ENCODE data around the gene LRRK1.
A peak's percentile ranks its signal among the peaks of the same experiment; 100 is the strongest.

Gene LRRK1

DNA sequence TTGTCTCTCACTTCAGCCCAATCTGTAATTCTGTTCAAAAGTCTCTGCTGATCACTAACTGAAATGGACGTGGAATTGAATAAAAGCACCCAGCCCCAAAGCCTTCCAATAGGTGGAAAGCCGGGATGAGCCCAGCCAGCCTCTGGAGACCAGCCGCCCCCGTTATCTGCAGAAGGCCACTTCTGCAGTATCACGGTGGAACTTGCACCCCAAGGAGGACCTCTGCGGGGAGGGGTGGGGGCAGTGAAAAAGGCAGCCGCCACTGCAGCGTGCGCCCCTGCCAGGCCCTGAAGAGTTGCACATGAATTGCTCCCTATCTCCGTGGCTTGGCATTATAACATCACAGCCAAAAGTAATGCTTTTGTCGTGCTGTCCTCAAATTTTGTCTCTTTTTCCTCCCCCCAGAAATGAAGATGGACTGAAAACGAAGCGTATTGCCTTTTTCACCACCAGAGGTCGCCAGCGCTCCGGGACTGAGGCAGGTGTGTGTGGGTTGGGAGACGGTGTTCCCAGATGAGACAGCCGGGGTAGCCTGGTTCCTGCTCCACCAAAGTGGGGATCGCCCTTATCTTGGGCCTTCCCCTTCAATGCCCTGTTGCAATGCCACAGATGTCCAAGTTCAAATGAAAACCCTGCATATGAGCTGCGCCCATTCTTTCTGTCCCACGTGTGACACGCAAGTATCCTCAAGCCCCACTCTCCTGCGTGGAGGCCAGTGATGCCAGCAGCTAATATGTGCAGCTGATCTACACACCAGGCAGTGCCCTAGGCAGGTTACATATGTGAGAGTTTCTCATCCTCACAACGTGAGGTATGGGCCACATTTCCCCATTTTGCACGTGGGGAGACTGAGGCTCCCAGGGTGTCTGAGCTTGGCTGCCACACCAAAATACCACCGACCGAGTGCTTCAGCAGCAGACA is 96.0 kb downstream of the LRRK1 start:
- TF ChIP-seq, protein P1, sequence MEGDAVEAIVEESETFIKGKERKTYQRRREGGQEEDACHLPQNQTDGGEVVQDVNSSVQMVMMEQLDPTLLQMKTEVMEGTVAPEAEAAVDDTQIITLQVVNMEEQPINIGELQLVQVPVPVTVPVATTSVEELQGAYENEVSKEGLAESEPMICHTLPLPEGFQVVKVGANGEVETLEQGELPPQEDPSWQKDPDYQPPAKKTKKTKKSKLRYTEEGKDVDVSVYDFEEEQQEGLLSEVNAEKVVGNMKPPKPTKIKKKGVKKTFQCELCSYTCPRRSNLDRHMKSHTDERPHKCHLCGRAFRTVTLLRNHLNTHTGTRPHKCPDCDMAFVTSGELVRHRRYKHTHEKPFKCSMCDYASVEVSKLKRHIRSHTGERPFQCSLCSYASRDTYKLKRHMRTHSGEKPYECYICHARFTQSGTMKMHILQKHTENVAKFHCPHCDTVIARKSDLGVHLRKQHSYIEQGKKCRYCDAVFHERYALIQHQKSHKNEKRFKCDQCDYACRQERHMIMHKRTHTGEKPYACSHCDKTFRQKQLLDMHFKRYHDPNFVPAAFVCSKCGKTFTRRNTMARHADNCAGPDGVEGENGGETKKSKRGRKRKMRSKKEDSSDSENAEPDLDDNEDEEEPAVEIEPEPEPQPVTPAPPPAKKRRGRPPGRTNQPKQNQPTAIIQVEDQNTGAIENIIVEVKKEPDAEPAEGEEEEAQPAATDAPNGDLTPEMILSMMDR (IDR thresholded peaks at IDR 0.05; ENCODE audit: extremely low read depth, missing control alignments): peak; percentile 68
- DNase-seq (ENCODE audit: low spot score): peak; percentile 74

- DNase-seq (ENCODE audit: low spot score): no peak
- TF ChIP-seq, protein P1 (IDR thresholded peaks at IDR 0.05; ENCODE audit: extremely low read depth, missing control alignments): no peak
These were observed 97.4 kb downstream of the LRRK1 start for GRCh38 chr15:101016581-101016980.

DNA sequence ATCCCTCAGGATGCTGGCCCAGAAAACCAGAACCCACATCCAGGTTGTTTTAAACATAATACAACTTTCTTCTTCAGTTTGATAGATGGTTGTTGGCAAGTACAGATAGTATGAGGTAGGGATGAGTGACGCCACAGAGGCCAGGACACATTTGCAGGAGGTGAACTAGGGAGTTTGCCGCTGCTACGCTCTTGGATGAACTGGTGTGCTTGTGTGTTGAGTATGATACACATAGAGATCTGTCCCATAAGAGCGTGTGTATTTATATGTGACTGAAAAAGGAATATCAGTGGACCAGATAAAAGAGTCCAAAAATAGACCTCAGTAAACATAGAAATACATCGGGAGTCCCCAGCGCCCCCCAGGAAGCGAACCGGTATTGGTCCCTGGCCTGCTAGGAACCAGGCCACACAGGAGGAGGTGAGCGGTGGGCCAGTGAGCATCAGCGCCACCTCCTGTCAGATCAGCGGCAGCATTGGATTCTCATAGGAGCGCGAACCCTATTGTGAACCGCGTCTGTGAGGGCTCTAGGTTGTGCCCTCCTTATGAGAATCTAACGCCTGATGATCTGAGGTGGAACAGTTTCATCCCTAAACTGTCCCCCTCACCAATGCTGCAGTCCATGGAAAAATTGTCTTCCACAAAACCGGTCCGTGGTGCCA is 98.1 kb downstream of the LRRK1 start:
- no peak for DNase-seq (ENCODE audit: low spot score)
- TF ChIP-seq, protein P1 (IDR thresholded peaks at IDR 0.05; ENCODE audit: extremely low read depth, missing control alignments): no peak

DNA sequence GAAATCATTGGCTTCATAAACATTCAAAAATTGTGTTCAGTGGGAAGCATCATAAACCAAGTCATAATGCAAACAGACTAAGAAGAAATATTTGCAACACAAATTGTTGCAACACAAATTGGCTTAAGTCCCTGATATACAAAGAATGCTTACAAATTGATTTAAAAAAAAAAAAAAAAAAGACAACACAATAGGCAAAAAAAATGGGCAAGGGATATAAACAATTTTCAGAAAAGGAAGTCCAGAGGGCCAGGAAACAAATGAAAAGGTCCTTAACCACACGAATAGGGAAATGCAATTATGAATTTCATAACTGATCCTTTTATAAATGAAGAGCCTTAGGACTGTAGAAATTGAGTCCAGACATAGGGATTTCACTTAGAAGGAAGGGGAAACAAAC is 98.9 kb downstream of the LRRK1 start:
- no peak for DNase-seq (ENCODE audit: low spot score)

DNA sequence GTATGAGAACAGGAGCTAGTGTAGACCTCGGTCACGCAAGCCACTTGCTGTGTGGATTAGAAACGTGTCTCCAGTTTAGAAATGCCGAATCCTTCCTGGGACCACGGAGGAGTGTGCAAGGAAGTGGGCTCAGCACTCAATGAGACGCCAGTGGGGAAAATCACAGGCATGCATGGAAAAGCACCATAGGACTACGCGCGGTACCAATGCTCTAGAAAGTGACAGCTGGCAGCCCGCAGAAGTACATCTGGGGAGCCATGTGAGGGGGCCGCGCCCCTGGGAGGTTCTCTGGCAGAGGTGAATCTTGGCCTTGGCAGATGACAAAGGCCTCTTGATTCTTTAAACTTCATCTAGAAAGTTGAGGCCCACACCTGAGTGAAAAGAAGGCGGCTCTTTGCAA is 99.3 kb downstream of the LRRK1 start:
- TF ChIP-seq, protein P1 (IDR thresholded peaks at IDR 0.05; ENCODE audit: extremely low read depth, missing control alignments): no peak
- no peak for DNase-seq (ENCODE audit: low spot score)

More for the DNA sequence above, 98.9 kb downstream of the LRRK1 start:
- TF ChIP-seq, protein P1 (IDR thresholded peaks at IDR 0.05; ENCODE audit: extremely low read depth, missing control alignments): no peak

DNA sequence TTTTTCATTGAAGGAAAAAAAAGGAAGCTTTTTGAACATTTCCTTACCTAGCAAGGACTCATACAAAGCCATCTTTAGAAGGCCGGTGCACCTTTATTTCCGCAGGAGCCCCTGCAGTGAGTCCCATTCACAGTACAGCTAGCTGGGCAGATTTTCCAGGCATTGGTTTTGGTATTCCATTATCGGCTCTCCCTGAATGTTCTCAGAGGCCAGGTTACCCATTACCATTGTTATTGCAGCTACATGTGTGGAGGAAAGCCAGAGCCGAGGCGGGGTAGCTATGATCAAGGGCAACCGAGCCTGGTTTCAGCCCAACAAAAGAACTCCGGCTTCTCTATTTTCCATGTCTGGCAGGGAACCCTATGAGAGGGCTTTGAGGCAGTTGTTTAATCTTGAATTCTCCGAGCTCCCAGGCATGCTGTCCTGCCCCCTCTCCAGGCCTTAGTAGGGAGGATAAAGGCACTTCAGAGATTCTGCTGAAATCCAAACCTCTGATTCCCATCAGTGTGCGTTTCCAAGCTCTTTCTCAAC is 100.3 kb downstream of the LRRK1 start:
- no peak for DNase-seq (ENCODE audit: low spot score)
- TF ChIP-seq, protein P1 (IDR thresholded peaks at IDR 0.05; ENCODE audit: extremely low read depth, missing control alignments): no peak

- TF ChIP-seq, protein P1 (IDR thresholded peaks at IDR 0.05; ENCODE audit: extremely low read depth, missing control alignments): no peak
- no peak for DNase-seq (ENCODE audit: low spot score)
These were observed 101.3 kb downstream of the LRRK1 start for GRCh38 chr15:101020451-101020850.
